Nephron (organoid): Measurements from ENCODE around the gene KCNMB3.
"Not testable (repeated sequence)": the region's sequence is repeated elsewhere in the genome, so short reads cannot be mapped to it uniquely, and the experiment has no call there.

Experiments used
- H3K27ac Mint-ChIP-seq, 3 experiments: 2 replicates each; pipeline ENCODE4 v1.8.0; 2020; ENCODE audit warnings: mixed read lengths in 3 of 3, mild to moderate bottlenecking in 2 of 3, moderate library complexity in 1 of 3
- H3K27me3 Mint-ChIP-seq: 2 replicates; pipeline ENCODE4 v1.8.0; 2021; ENCODE audit warnings: low read depth, mild to moderate bottlenecking, moderate library complexity, mixed read lengths
- H3K36me3 Mint-ChIP-seq: 2 replicates; pipeline ENCODE4 v1.8.0; 2020; ENCODE audit warnings: low read depth, mixed read lengths
- H3K4me1 Mint-ChIP-seq: 2 replicates; pipeline ENCODE4 v1.8.0; 2020; ENCODE audit warnings: mixed read lengths
- H3K4me3 Mint-ChIP-seq, 3 experiments: 2 replicates each; pipeline ENCODE4 v1.8.0; 2020; ENCODE audit warnings: mild to moderate bottlenecking in 3 of 3, mixed read lengths in 3 of 3, moderate library complexity in 2 of 3
- H3K9me3 Mint-ChIP-seq: 2 replicates; pipeline ENCODE4 v1.8.0; 2020; ENCODE audit warnings: mixed read lengths
- CTCF ChIP-seq, 3 experiments: fragments of 200-600 bp; sonication (generic); IDR thresholded peaks; one replicate each; pipeline ENCODE4 v1.5.0; 2021; ENCODE audit warnings: antibody characterized with exemption in 3 of 3; ENCODE audit not compliant: unreplicated experiment in 3 of 3

The KCNMB3 gene

GRCh38 chr3:179227349-179227748 lies 23.6 kb downstream of the KCNMB3 start:
- H3K4me3 Mint-ChIP-seq: no peak overlapping the region
- TF ChIP-seq CTCF (IDR thresholded peaks at IDR 0.05; ENCODE audit: unreplicated experiment in 3 of 3): no peak
- H3K4me1 Mint-ChIP-seq: no peaks in the 10 kb centered on the region
- peaks cover 63% of the 10 kb centered on the region for H3K36me3 Mint-ChIP-seq
- H3K9me3 Mint-ChIP-seq: no peaks in the 10 kb centered on the region
- H3K27me3 Mint-ChIP-seq: no peaks in the 10 kb centered on the region
- no peak overlapping the region for H3K27ac Mint-ChIP-seq

GRCh38 chr3:179224584-179224983 lies 26.3 kb downstream of the KCNMB3 start:
- Mint-ChIP-seq H3K4me1 (no peaks in the 10 kb centered on the region), H3K36me3 (peaks cover 44% of the 10 kb centered on the region), H3K27ac (no peak overlapping the region), H3K9me3 (no peaks in the 10 kb centered on the region), H3K4me3 (no peak overlapping the region), H3K27me3 (no peaks in the 10 kb centered on the region)
- no peak for TF ChIP-seq CTCF (IDR thresholded peaks at IDR 0.05; ENCODE audit: unreplicated experiment in 3 of 3)

- H3K9me3 Mint-ChIP-seq: no peaks in the 10 kb centered on the region
- no peak for TF ChIP-seq CTCF (IDR thresholded peaks at IDR 0.05; ENCODE audit: unreplicated experiment in 3 of 3)
- no peak overlapping the region for H3K27ac Mint-ChIP-seq
- H3K4me1 Mint-ChIP-seq: no peaks in the 10 kb centered on the region
- no peaks in the 10 kb centered on the region for H3K27me3 Mint-ChIP-seq
- no peak overlapping the region for H3K4me3 Mint-ChIP-seq
- H3K36me3 Mint-ChIP-seq: peaks cover 48% of the 10 kb centered on the region
Observed at GRCh38 chr3:179223548-179223947, 27.4 kb downstream of the KCNMB3 start.

- H3K4me3 Mint-ChIP-seq, H3K27me3 Mint-ChIP-seq, H3K27ac Mint-ChIP-seq, H3K4me1 Mint-ChIP-seq, H3K9me3 Mint-ChIP-seq: not testable (repeated sequence)
- H3K36me3 Mint-ChIP-seq: peaks cover 23% of the 10 kb centered on the region
Observed at GRCh38 chr3:179218213-179218612, 32.7 kb downstream of the KCNMB3 start.

- not testable (repeated sequence) for H3K4me1 Mint-ChIP-seq, H3K9me3 Mint-ChIP-seq, H3K27ac Mint-ChIP-seq, H3K4me3 Mint-ChIP-seq, H3K27me3 Mint-ChIP-seq
- peaks cover 19% of the 10 kb centered on the region for H3K36me3 Mint-ChIP-seq
Observed at GRCh38 chr3:179215550-179215949, 35.4 kb downstream of the KCNMB3 start.

- no peaks in the 10 kb centered on the region for H3K9me3 Mint-ChIP-seq
- TF ChIP-seq CTCF (IDR thresholded peaks at IDR 0.05; ENCODE audit: unreplicated experiment in 3 of 3): no peak
- no peaks in the 10 kb centered on the region for H3K27me3 Mint-ChIP-seq
- H3K4me1 Mint-ChIP-seq: peaks cover 21% of the 10 kb centered on the region
- H3K36me3 Mint-ChIP-seq: peaks cover 52% of the 10 kb centered on the region
- H3K27ac Mint-ChIP-seq: no peak overlapping the region
- no peak overlapping the region for H3K4me3 Mint-ChIP-seq
Observed at GRCh38 chr3:179200790-179201189, 50.1 kb downstream of the KCNMB3 start.

GRCh38 chr3:179196700-179197099 lies 54.2 kb downstream of the KCNMB3 start:
- peaks cover 41% of the 10 kb centered on the region for H3K4me1 Mint-ChIP-seq
- H3K36me3 Mint-ChIP-seq: peaks cover 23% of the 10 kb centered on the region
- no peaks in the 10 kb centered on the region for H3K9me3 Mint-ChIP-seq
- no peak for TF ChIP-seq CTCF (IDR thresholded peaks at IDR 0.05; ENCODE audit: unreplicated experiment in 3 of 3)
- no peak overlapping the region for H3K4me3 Mint-ChIP-seq
- no peaks in the 10 kb centered on the region for H3K27me3 Mint-ChIP-seq
- H3K27ac Mint-ChIP-seq: peak overlapping the region; percentile 18 to 43 (median 36)
